ENCODE data around the gene DENND5A.

The DENND5A gene

DNA sequence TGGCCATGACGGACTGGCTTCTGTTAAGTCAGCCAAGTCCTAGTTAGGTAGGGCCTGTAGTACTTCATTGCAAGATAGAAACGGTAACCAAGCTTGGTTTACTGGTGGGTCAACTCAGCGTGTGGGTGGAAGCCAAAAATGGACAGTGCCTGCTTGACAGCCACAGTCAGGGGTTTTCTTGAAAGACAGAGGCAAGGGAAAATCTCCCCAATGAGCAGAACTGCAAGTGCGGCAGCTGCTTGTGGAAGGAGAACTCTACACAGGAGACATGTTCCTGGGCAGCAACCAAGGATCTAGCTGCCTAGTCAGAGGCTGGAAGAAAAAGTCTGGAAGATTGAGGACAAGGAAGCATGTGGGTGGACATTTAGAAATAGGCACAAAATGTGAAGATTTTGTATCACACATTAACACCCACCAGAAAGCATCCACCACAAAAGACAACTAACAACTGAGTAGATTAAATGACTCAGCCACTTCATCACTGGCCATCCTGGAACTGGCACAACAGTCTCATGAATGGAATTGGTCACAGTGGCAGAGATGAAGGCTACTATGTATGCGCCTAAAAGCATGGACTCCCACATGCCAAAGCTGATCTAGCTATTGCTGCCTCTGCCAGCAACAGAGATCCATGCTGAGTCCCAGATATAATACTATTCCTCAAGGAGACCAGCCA is 132.8 kb downstream of the DENND5A start:
- H3K27me3 ChIP-seq (ENCODE audit: control insufficient read depth in 1 of 2, insufficient read depth in 2 of 2, low read length in 2 of 2): no peaks in the 10 kb centered on the region
- H3K9ac ChIP-seq (ENCODE audit: low read length): no peak overlapping the region
- no peak overlapping the region for H3K27ac ChIP-seq (ENCODE audit: low read depth, low read length)
- H3K36me3 ChIP-seq (ENCODE audit: insufficient read depth, low read length): no peaks in the 10 kb centered on the region
- H3K4me1 ChIP-seq (ENCODE audit: insufficient read depth, low read length): peaks cover 1% of the 10 kb centered on the region
- H3K9me3 ChIP-seq (ENCODE audit: low read length): no peaks in the 10 kb centered on the region
- no peak overlapping the region for H3K4me3 ChIP-seq (ENCODE audit: low read depth in 1 of 2, low read length in 2 of 2)

DNA sequence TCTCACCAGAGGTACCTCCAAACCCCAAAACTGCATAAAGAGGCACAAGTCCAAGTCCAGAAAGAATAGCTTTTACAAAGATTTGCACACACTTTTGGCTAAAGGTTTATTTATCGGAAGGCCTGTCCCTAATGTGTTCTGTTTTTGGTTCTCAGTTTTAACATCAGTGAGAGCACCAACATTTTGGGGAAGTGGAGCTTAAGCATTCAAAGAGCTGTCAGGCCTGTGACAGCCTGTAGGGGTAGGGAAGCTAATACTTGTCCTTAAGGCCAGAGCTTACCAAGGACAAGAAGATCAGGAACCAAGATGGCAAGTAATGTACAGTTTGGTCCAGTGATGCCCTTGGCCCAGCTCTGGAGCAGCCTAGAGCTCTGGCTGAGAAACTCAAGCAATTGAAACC is 134.9 kb downstream of the DENND5A start:
- Histone ChIP-seq H3K27ac (ENCODE audit: low read depth, low read length) (no peak overlapping the region), H3K36me3 (ENCODE audit: insufficient read depth, low read length) (no peaks in the 10 kb centered on the region), H3K4me1 (ENCODE audit: insufficient read depth, low read length) (no peaks in the 10 kb centered on the region)

DNA sequence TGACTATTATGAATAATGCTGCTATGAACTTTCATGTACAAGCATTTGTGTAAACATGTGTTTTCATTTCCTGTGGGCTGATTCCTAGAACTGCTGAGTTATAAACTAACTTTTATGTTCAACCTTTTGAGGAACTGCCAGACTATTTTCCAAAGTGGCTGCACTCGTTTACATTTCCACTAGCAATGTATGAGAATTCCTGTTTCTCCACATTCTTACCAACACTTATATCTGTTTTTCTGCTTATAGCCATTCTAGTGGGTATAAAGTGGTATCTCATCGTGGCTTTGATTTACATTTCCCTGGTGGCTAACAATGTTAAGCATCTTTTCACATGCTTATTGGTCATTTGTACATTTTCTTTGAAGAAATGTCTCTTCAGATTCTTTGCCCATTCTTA is 138.5 kb downstream of the DENND5A start:
- Histone ChIP-seq H3K4me3 (ENCODE audit: low read depth in 1 of 2, low read length in 2 of 2) (no peak overlapping the region), H3K9me3 (ENCODE audit: low read length) (no peaks in the 10 kb centered on the region), H3K27me3 (ENCODE audit: control insufficient read depth in 1 of 2, insufficient read depth in 2 of 2, low read length in 2 of 2) (no peaks in the 10 kb centered on the region), H3K36me3 (ENCODE audit: insufficient read depth, low read length) (no peaks in the 10 kb centered on the region), H3K9ac (ENCODE audit: low read length) (no peak overlapping the region), H3K4me1 (ENCODE audit: insufficient read depth, low read length) (no peaks in the 10 kb centered on the region), H3K27ac (ENCODE audit: low read depth, low read length) (no peak overlapping the region)

More for the DNA sequence above, 134.9 kb downstream of the DENND5A start:
- H3K4me3 ChIP-seq (ENCODE audit: low read depth in 1 of 2, low read length in 2 of 2): no peak overlapping the region
- no peaks in the 10 kb centered on the region for H3K27me3 ChIP-seq (ENCODE audit: control insufficient read depth in 1 of 2, insufficient read depth in 2 of 2, low read length in 2 of 2)
- H3K9ac ChIP-seq (ENCODE audit: low read length): no peak overlapping the region
- no peaks in the 10 kb centered on the region for H3K9me3 ChIP-seq (ENCODE audit: low read length)

DNA sequence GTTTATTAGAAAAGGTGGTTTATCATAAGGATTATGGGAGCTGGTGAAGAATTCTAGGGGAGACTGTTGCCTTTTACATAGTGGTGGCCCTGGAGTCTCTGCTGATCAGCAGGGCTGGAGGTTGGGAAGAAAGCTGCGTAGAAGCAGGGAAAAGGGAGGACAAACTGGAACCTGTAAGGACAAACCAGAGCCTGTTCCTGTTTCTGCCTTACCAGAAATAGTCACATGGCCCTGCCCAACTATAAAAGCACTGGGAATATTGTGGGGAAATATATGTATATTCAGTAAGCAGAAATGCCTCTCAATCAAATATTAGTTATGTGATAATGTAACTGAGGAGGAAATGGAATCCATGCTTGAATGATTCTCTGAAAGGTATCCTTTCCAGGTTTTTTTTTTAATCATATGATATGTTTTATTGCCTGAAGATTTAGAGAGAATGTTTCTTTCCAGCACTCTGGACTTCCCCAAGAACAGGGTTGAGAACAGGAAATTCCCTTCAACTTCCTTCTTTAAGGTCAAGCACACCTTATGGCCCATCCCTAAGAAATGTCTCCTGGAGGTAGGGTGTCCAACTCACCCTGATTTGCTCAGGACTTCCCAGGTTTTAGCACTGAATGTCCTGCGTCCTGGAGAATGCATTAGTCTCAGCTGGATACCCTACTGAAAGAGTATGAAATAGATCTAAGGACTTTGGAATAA is 139.8 kb downstream of the DENND5A start:
- no peak overlapping the region for H3K27ac ChIP-seq (ENCODE audit: low read depth, low read length)
- H3K9ac ChIP-seq (ENCODE audit: low read length): no peak overlapping the region
- H3K4me1 ChIP-seq (ENCODE audit: insufficient read depth, low read length): no peaks in the 10 kb centered on the region
- no peaks in the 10 kb centered on the region for H3K36me3 ChIP-seq (ENCODE audit: insufficient read depth, low read length)
- no peak overlapping the region for H3K4me3 ChIP-seq (ENCODE audit: low read depth in 1 of 2, low read length in 2 of 2)
- H3K27me3 ChIP-seq (ENCODE audit: control insufficient read depth in 1 of 2, insufficient read depth in 2 of 2, low read length in 2 of 2): no peaks in the 10 kb centered on the region
- no peaks in the 10 kb centered on the region for H3K9me3 ChIP-seq (ENCODE audit: low read length)

DNA sequence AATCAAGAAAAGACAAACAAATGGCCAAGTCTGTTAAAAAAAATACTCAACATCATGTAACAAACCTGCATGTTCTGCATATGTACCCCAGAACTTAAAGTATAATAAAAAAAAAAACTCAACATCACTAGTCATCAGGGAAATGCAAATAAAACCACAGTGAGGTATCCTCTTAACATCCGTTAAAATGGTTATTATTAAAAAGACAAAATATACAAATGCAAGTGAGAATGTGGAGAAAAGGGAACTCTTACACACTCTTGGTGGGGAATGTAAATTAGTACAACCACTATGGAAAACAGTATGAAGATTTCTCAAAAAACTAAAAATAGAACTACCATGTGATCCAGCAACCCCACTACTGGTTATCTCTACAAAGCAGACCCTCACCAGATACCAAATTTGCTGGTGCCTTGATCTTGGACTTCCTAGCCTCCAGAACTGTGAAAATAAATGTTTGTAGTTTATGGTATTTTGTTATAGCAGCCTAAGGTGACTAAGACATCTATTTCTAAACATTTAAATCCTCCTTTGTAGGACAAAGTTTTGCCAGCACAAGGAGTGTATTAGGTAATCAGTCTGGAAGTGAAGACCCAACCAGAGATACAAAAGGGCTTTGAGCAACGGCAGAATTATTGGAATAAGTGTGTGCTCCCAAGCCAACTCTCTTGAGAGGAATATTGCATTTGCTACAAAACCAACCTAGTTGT is 141.4 kb downstream of the DENND5A start:
- H3K27me3 ChIP-seq (ENCODE audit: control insufficient read depth in 1 of 2, insufficient read depth in 2 of 2, low read length in 2 of 2): no peaks in the 10 kb centered on the region
- H3K9ac ChIP-seq (ENCODE audit: low read length): no peak overlapping the region
- no peaks in the 10 kb centered on the region for H3K9me3 ChIP-seq (ENCODE audit: low read length)
- H3K36me3 ChIP-seq (ENCODE audit: insufficient read depth, low read length): no peaks in the 10 kb centered on the region
- H3K27ac ChIP-seq (ENCODE audit: low read depth, low read length): no peak overlapping the region
- H3K4me3 ChIP-seq (ENCODE audit: low read depth in 1 of 2, low read length in 2 of 2): no peak overlapping the region
- H3K4me1 ChIP-seq (ENCODE audit: insufficient read depth, low read length): no peaks in the 10 kb centered on the region

DNA sequence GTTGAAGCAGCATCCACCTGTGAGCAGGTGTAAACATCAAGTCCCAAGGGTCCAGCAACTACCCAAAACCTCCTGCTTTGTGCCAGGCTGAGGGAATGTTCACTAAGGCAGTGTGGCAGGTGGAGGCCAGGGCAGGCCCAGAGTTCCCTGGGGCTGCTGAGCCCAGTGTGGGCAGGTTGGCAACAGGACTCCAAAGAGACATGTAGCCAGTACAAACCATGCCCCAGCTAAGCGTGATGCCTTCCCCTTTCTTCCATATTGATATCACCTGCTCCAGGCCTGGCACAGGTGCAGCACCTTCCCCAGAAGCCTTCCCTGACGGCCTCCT is 143.7 kb downstream of the DENND5A start:
- Histone ChIP-seq H3K9ac (ENCODE audit: low read length) (no peak overlapping the region), H3K4me3 (ENCODE audit: low read depth in 1 of 2, low read length in 2 of 2) (no peak overlapping the region), H3K4me1 (ENCODE audit: insufficient read depth, low read length) (no peaks in the 10 kb centered on the region), H3K9me3 (ENCODE audit: low read length) (no peaks in the 10 kb centered on the region), H3K27me3 (ENCODE audit: control insufficient read depth in 1 of 2, insufficient read depth in 2 of 2, low read length in 2 of 2) (no peaks in the 10 kb centered on the region), H3K36me3 (ENCODE audit: insufficient read depth, low read length) (no peaks in the 10 kb centered on the region), H3K27ac (ENCODE audit: low read depth, low read length) (no peak overlapping the region)

DNA sequence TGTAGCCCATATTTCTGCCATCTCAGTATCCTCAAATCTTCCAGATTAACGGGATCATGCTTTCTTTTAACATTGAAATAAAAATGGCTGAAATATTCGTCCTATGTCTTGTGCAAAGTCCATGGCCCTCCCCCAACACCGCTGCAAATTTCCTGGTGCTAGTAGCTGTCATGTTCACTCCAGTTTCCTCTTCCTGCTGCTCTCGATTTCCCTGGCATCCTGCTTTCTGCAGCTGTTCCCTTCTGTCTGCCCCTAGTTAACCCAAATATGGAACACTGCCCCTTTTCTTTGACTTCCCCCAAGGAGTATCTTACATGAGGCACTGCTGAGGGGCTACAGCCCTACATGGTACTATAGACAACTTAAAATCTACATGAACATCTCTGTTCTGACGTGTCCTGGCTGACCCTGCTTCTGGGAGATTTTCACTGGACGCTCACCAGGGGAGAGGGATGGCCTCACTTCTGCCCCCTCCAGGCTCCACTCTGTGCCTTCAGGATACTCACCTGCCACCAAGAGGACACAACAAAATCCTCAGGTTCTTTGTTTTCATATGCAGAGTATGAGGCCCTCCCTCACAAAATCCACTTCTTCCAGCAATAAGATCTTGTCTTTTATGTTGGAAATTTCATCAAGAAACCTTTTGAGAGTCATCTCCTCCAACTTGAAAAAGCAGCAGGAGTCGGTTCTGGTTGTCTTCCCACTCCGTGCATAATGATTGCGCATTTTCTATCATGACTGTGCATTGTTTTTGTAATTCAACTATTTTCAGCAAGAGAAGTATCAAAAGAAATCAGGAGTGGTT is 144.3 kb downstream of the DENND5A start:
- Histone ChIP-seq H3K4me3 (ENCODE audit: low read depth in 1 of 2, low read length in 2 of 2) (no peak overlapping the region), H3K27ac (ENCODE audit: low read depth, low read length) (no peak overlapping the region), H3K36me3 (ENCODE audit: insufficient read depth, low read length) (no peaks in the 10 kb centered on the region), H3K9me3 (ENCODE audit: low read length) (no peaks in the 10 kb centered on the region), H3K9ac (ENCODE audit: low read length) (no peak overlapping the region), H3K4me1 (ENCODE audit: insufficient read depth, low read length) (no peaks in the 10 kb centered on the region), H3K27me3 (ENCODE audit: control insufficient read depth in 1 of 2, insufficient read depth in 2 of 2, low read length in 2 of 2) (no peaks in the 10 kb centered on the region)

DNA sequence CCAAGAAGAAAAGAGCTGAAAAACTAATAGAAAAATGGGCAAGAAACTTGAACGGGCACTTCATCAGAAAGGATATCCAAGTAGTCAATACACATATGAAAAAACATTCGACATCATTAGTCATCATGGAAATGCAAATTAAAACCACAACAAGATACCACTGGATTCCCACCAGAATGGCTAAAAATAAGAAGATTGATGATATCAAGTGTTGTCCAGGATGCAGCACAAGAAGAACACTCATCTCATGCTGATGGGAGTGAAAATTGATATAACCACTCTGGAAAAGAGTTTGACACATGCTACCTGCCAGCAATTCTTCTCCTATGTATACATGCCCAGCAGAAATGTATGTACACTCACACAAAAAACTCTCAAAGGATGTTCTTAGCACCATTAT is 146.9 kb downstream of the DENND5A start:
- Histone ChIP-seq H3K9me3 (ENCODE audit: low read length) (no peaks in the 10 kb centered on the region), H3K4me1 (ENCODE audit: insufficient read depth, low read length) (no peaks in the 10 kb centered on the region), H3K4me3 (ENCODE audit: low read depth in 1 of 2, low read length in 2 of 2) (no peak overlapping the region), H3K27me3 (ENCODE audit: control insufficient read depth in 1 of 2, insufficient read depth in 2 of 2, low read length in 2 of 2) (no peaks in the 10 kb centered on the region), H3K36me3 (ENCODE audit: insufficient read depth, low read length) (no peaks in the 10 kb centered on the region), H3K9ac (ENCODE audit: low read length) (no peak overlapping the region), H3K27ac (ENCODE audit: low read depth, low read length) (no peak overlapping the region)

DNA sequence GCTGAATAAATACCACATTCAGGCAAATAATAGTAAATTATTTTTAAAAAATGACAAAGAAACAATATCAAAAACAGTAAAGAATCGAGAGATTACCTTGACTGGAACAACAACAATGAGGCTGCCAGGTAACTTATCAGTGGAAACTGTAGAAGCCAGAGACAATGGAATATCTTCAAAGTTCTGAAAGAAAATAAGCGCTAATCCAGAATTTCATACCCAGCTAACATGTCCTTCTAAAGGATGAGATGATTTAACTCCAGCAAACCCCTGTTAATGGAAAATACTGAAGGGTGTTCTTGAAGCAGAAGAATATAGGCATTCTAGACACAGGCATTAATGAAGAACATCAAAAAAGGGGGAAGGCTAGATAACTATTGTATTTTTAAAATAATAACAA is 153.1 kb downstream of the DENND5A start:
- no peaks in the 10 kb centered on the region for H3K36me3 ChIP-seq (ENCODE audit: insufficient read depth, low read length)
- no peaks in the 10 kb centered on the region for H3K27me3 ChIP-seq (ENCODE audit: control insufficient read depth in 1 of 2, insufficient read depth in 2 of 2, low read length in 2 of 2)
- no peak overlapping the region for H3K9ac ChIP-seq (ENCODE audit: low read length)
- no peaks in the 10 kb centered on the region for H3K9me3 ChIP-seq (ENCODE audit: low read length)
- no peaks in the 10 kb centered on the region for H3K4me1 ChIP-seq (ENCODE audit: insufficient read depth, low read length)
- no peak overlapping the region for H3K27ac ChIP-seq (ENCODE audit: low read depth, low read length)
- no peak overlapping the region for H3K4me3 ChIP-seq (ENCODE audit: low read depth in 1 of 2, low read length in 2 of 2)

DNA sequence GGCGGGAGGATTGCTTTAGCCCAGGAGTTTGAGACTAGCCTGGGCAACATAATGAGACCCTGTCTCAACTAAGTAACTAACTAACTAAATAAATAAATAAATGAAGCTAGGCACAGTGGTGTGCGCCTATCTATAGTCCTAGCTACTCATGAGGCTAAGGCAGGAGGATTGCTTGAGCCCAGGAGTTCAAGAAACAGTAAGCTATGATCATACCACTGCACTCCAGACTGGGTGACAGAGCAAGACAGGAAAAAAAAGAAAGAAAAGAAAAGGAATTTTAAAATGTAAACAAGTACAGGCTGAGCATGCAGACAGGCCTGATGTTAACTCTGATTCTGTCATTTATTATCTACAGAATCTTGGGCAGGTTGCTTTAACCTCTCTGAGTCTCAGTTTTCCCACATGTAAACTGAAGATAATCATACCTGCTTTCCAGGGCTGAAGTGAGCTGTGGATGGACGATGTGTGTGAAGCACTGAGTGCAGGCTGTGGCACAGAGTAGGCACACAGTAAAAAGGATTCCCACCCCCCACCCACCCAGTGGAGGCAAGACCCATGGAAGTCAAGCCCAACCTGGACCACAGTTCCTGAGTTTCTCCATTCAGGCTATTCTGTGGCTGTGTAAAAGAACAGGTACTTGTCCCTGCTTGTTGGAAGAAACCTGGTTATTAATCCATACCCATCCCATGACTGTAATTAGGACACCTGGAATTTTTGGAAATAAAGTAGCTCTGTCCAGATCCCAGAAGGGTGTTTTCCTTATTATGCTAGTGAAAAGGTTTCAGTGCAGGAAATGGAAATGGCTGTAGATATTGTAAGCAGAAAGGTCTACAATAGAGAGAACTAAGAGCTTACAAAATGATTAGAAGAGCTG is 155.1 kb downstream of the DENND5A start:
- no peak overlapping the region for H3K27ac ChIP-seq (ENCODE audit: low read depth, low read length)
- no peak overlapping the region for H3K9ac ChIP-seq (ENCODE audit: low read length)
- H3K27me3 ChIP-seq (ENCODE audit: control insufficient read depth in 1 of 2, insufficient read depth in 2 of 2, low read length in 2 of 2): no peaks in the 10 kb centered on the region
- no peaks in the 10 kb centered on the region for H3K9me3 ChIP-seq (ENCODE audit: low read length)
- H3K4me1 ChIP-seq (ENCODE audit: insufficient read depth, low read length): no peaks in the 10 kb centered on the region
- no peak overlapping the region for H3K4me3 ChIP-seq (ENCODE audit: low read depth in 1 of 2, low read length in 2 of 2)
- no peaks in the 10 kb centered on the region for H3K36me3 ChIP-seq (ENCODE audit: insufficient read depth, low read length)

Data from muscle layer of colon (tissue), 2 donors.